RWPE2 (cell line): ENCODE data around the gene CACNA2D3.

Experiments used
- ATAC-seq: fragments of 200-7000 bp; cut with Tn5 transposase; 3 replicates; pipeline ENCODE4 v1.9.1; 2021; ENCODE audit warnings: low read depth
- DNase-seq: peaks from one replicate; pipeline ENCODE4 v3.0.0-alpha.2; 2020; ENCODE audit warnings: low spot score
- H3K27ac ChIP-seq: fragments of 450-650 bp; 2 replicates; pipeline ENCODE4 v1.5.1; 2017; ENCODE audit warnings: mild to moderate bottlenecking; ENCODE audit not compliant: poor library complexity, severe bottlenecking
- H3K27me3 ChIP-seq: fragments of 250-450 bp; sonication (Bioruptor Pico); 2 replicates; pipeline ENCODE4 v1.5.1; 2021; ENCODE audit warnings: mild to moderate bottlenecking, moderate library complexity; ENCODE audit not compliant: insufficient read depth, poor library complexity, severe bottlenecking
- H3K36me3 ChIP-seq: fragments of 250-450 bp; sonication (Bioruptor Pico); 2 replicates; pipeline ENCODE4 v1.5.1; 2020; ENCODE audit warnings: low read depth, mild to moderate bottlenecking, moderate library complexity
- H3K4me1 ChIP-seq: fragments of 250-450 bp; sonication (Bioruptor Pico); 2 replicates; pipeline ENCODE4 v1.5.1; 2021; ENCODE audit warnings: mild to moderate bottlenecking, moderate library complexity; ENCODE audit not compliant: insufficient read depth, poor library complexity, severe bottlenecking
- H3K4me3 ChIP-seq: fragments of 250-450 bp; sonication (Bioruptor Pico); 2 replicates; pipeline ENCODE4 v1.5.1; 2021; ENCODE audit warnings: mild to moderate bottlenecking, moderate library complexity; ENCODE audit not compliant: severe bottlenecking
- H3K9me3 ChIP-seq: fragments of 250-450 bp; sonication (Bioruptor Pico); 2 replicates; pipeline ENCODE4 v1.5.1; 2021; ENCODE audit warnings: mild to moderate bottlenecking, moderate library complexity; ENCODE audit not compliant: severe bottlenecking
- TF ChIP-seq, protein P1 (sequence below): fragments of 450-650 bp; IDR thresholded peaks from one replicate; pipeline ENCODE4 v1.5.1; 2017; ENCODE audit warnings: mild to moderate bottlenecking, moderate library complexity; ENCODE audit not compliant: poor library complexity, severe bottlenecking

The CACNA2D3 gene

DNA sequence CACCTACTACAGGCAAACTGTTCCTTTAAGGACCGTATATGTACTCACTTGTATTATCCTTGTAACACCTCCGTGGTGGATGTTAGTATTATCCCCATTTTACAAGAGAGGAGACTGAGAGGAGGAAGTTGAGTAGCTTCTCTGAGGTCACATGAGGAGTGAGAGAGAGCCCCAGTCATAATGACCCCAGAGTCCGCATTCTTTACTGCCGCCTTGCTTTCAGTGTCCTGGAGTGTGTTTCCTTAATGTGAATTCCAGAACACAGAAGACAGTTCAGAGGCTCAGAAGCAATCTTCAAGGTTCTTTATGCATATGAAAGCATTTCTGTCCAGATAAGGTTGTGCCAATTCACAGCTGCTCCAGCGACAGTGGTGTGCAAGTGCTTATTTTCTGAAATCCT is 199.2 kb downstream of the CACNA2D3 start:
- Histone ChIP-seq H3K36me3 (no peaks in the 10 kb centered on the region), H3K9me3 (no peaks in the 10 kb centered on the region), H3K4me3 (no peak overlapping the region), H3K4me1 (no peaks in the 10 kb centered on the region), H3K27me3 (peaks cover 5% of the 10 kb centered on the region), H3K27ac (no peak overlapping the region)
- DNase-seq (no peak), ATAC-seq (no peak)
- TF ChIP-seq, protein P1, sequence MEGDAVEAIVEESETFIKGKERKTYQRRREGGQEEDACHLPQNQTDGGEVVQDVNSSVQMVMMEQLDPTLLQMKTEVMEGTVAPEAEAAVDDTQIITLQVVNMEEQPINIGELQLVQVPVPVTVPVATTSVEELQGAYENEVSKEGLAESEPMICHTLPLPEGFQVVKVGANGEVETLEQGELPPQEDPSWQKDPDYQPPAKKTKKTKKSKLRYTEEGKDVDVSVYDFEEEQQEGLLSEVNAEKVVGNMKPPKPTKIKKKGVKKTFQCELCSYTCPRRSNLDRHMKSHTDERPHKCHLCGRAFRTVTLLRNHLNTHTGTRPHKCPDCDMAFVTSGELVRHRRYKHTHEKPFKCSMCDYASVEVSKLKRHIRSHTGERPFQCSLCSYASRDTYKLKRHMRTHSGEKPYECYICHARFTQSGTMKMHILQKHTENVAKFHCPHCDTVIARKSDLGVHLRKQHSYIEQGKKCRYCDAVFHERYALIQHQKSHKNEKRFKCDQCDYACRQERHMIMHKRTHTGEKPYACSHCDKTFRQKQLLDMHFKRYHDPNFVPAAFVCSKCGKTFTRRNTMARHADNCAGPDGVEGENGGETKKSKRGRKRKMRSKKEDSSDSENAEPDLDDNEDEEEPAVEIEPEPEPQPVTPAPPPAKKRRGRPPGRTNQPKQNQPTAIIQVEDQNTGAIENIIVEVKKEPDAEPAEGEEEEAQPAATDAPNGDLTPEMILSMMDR: no peak

DNA sequence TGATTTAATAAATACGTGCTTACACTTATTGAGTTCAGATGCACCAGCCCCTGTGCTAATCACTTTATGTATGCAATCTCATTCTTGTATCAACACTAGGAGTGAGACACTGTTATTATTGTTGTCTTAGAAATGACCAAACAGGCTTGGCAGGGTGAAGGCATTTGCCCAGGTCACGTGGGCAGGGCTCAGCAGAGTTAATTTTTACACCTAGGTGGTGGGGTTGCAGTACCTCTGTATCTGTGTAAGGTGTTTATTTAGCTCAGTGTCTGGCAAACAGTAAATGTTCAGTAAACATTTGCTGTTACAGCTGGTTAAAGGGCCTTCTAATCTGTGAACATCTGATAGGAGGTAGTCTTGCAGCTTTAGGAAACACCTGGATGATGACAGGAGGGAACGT is 200.0 kb downstream of the CACNA2D3 start:
- Histone ChIP-seq H3K4me1 (no peaks in the 10 kb centered on the region), H3K9me3 (no peaks in the 10 kb centered on the region), H3K27ac (no peak overlapping the region), H3K4me3 (no peak overlapping the region), H3K36me3 (no peaks in the 10 kb centered on the region), H3K27me3 (peaks cover 5% of the 10 kb centered on the region)
- DNase-seq (no peak), ATAC-seq (no peak)
- TF ChIP-seq, protein P1: no peak

DNA sequence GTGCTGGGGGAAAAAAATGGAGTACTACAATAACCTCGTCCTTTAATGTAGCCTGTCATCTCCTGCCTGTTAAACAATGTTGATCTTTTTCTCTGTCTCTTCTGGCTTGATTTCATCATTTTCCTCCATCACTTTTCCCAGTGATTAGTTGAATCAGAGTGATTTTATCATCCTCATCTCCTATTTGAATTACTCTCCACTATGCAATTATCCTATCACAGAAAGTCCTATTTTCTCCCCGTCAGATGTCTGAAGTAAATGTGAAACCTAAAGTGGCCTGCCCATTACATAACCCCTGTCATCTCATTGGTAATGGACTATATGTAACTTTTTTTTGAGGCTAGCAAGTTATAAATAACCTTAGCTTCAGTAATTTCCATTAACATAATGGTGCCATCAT is 201.8 kb downstream of the CACNA2D3 start:
- TF ChIP-seq, protein P1: no peak
- Histone ChIP-seq H3K27me3 (peaks cover 5% of the 10 kb centered on the region), H3K4me3 (no peak overlapping the region), H3K36me3 (no peaks in the 10 kb centered on the region), H3K4me1 (no peaks in the 10 kb centered on the region), H3K27ac (no peak overlapping the region), H3K9me3 (no peaks in the 10 kb centered on the region)
- no peak for DNase-seq
- no peak for ATAC-seq

DNA sequence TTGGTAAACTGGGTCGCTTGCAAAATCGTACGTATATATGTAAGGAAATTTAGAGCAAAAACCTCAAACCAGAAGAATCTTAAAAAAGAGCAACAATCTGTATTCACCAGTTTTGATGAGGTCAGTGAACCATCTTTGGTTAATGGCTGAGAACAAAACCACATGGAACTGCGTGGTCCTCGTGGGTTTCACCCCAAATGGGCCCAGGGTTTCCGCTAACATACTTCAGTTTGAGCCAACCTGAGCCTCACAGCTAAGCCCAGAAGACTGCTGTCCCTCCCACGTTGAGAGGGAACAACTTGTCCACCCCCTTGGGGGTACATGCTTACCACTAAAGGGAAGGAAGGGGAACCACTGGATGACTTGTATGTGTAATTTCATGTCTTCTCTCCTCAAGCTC is 204.6 kb downstream of the CACNA2D3 start:
- Histone ChIP-seq H3K4me1 (no peaks in the 10 kb centered on the region), H3K27ac (no peak overlapping the region), H3K4me3 (no peak overlapping the region), H3K36me3 (no peaks in the 10 kb centered on the region), H3K9me3 (no peaks in the 10 kb centered on the region), H3K27me3 (peaks cover 5% of the 10 kb centered on the region)
- DNase-seq (no peak), ATAC-seq (no peak)
- TF ChIP-seq, protein P1: no peak

DNA sequence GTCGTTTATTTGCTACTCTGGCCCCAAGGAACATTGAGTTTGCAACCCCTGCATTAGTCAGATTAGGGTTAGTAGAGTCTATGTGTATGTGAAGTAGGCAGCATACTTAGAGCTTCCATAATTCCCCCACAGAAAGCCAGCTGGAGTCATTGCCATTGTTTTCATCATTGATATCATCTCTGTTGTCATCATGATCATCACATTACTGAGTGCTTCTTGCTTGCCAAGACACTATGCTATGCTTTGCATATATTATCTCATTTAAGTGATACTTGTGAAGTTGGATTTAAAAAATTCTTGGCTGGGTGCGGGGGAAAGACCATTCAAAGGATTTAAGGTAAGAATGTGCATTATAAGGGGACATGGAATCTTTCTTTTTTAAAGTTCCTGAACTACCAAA is 209.0 kb downstream of the CACNA2D3 start:
- DNase-seq: no peak
- no peaks in the 10 kb centered on the region for H3K36me3 ChIP-seq
- no peaks in the 10 kb centered on the region for H3K27me3 ChIP-seq
- H3K4me1 ChIP-seq: no peaks in the 10 kb centered on the region
- H3K4me3 ChIP-seq: no peak overlapping the region
- no peaks in the 10 kb centered on the region for H3K9me3 ChIP-seq
- no peak overlapping the region for H3K27ac ChIP-seq
- TF ChIP-seq, protein P1: no peak
- ATAC-seq: no peak
